G401 (cell line): ENCODE measurements around the gene MAP4K4. TPM values are rescaled to one million over a fixed set of nuclear protein-coding genes. Genes with fewer than 3 reads are reported as not detected.

Experiments
- DNase-seq: peaks from one replicate; pipeline ENCODE4 v3.0.0-alpha.2; 2015; ENCODE audit warnings: low spot score
- in situ Hi-C: cut with HindIII; loops from 2 replicates; pipeline ENCODE4 v1.10.0; 2016; ENCODE audit warnings: low sequenced_read_pairs, mixed read lengths
- total RNA-seq: library from RNA; depleted of rRNA; stranded (reverse); fragments of >200 nt; shearing (Covaris generic); gene quantifications from 2 replicates; pipeline ENCODE4 v1.2.3, GENCODE V29; 2014

The MAP4K4 gene
- total RNA-seq, 1 experiment from 2014 or later: 70.8 TPM

DNA sequence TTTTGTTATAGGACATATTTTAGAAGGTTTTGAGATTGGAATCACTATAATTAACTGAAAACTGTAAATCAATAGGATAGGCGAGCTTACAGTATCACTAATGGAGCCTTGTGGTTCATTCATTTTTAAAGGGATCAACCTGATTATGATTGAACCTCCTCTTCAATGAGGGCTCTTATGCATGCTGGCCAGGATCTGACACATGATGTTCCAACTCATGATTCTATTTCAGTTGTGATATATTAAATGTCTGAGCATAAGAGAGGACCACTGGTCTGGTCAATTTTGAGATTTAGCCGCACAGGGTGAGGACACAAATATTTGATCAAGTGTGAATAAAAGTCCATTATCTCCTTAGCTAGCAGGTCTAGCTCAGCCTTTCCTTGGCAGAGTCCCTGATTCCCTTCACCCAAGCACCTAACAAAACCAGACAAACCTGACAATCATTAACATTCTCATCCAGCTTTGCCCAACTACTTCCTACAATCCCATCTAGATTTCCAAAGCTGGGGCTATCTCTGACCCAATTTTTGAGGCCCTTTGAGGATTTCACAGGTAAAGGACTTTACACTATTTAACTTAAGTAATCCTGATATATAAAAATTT lies 6.9 kb upstream of the MAP4K4 start:
- in situ Hi-C loops: no loop called here

DNA sequence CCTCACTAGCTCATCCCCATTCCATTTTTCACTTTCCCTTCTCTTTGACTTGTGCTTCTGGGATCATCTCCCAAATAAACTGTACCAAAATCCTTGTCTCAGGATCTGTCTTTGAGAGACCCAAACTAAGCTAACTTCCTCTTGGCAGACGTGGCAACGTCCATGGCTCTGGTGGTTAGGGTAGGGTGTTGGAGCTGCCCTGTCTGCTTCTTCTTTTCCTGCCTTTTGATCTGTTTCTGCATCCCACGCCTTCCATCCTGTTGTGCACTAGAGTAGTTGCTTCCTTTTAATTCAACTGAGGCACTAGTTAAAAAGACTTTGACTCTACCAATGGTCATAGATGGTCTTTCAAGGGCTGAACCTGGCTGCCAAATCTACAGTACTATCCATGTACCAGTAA lies 5.5 kb upstream of the MAP4K4 start:
- in situ Hi-C loops: no loop called here
- DNase-seq: no peak

More for the DNA sequence above, 6.9 kb upstream of the MAP4K4 start:
- DNase-seq: no peak

DNA sequence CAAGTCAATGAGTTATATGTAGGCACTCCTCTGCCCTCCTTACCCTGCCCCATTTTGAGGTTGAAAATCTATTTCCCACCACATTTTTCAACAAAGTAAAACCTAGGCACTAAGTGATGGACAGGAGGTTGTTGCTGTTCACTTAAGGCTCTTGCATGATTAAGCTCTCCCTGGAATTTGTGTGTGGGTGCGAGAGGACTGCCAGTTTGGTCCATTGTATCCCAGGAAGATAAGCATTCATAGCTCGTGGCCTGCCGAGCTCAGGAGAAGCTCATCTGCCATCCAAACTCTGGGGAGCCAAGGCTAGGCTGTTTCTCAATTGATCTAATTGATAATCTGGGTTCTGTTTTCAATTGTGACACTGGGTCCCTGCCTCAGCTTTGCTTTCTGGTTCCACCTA lies 4.7 kb upstream of the MAP4K4 start:
- in situ Hi-C loops: no loop called here
- DNase-seq: no peak

DNA sequence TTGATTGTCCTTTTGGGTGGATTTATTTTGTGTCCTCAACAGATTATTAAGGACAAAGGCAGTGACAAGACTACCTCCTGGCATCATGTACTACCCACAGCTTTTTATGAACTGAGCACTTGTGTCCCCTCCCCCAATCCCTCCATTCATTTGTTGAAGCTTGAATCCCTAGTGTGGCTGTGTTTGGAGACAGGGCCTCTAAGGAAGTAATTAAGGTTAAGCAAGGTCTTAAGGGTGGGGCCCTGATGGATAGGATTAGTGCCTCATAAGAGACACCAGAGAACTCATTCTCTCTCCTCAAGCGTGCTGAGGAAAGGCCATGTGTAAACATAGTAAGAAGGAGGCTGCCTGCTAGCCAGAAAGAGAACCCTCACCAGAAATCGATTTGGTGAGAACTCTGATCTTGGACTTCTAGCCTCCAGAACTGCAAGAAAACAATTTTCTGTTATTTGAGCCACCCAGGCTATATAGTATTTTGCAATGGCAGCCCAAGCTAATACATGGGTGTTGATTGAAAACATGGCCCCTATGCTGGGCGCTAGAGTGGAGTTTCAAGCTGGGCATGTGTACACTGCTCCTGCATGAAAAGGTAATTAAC lies 3.4 kb upstream of the MAP4K4 start:
- in situ Hi-C loops: no loop called here
- no peak for DNase-seq

DNA sequence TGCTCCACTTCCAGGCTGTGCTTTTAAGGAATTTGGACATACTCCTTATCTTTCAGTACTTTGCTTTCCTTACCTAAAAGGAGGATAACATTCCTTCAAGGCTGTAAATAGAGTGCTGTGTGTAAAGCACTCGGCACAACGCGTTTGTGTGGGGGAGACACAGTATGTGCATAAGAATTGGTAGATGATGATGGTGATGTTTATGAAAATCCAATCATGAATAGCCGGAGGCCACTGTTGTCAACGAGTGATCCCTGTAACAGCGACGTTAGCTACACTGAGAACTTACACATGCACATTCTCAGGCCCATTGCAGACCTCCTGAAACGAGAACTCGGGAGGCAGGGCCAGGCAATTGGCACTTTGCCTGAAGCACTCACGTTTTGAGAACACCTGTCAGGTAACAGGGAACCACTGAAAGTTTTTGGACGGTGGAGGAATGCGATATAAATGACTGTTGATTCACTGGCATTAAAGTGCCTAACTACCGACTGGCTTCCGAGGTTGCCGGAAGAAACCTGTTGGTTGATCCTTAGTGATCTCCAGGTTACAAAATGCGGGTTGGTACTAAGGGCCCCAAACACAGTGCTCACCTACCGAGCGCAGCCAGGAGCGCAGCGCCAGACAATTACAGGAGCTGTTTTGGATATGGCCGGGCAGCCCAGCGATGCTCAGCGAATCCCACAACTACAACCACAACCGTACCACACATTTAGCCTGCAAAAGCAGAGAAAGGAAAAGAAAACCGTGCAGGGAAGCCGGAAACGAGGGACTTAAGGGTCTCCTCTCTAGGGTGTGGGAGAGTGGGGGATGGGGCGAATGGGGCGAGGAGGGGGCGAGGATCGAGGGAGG lies 1.0 kb upstream of the MAP4K4 start:
- in situ Hi-C loops: no loop called here
- DNase-seq: peak; percentile 63

DNA sequence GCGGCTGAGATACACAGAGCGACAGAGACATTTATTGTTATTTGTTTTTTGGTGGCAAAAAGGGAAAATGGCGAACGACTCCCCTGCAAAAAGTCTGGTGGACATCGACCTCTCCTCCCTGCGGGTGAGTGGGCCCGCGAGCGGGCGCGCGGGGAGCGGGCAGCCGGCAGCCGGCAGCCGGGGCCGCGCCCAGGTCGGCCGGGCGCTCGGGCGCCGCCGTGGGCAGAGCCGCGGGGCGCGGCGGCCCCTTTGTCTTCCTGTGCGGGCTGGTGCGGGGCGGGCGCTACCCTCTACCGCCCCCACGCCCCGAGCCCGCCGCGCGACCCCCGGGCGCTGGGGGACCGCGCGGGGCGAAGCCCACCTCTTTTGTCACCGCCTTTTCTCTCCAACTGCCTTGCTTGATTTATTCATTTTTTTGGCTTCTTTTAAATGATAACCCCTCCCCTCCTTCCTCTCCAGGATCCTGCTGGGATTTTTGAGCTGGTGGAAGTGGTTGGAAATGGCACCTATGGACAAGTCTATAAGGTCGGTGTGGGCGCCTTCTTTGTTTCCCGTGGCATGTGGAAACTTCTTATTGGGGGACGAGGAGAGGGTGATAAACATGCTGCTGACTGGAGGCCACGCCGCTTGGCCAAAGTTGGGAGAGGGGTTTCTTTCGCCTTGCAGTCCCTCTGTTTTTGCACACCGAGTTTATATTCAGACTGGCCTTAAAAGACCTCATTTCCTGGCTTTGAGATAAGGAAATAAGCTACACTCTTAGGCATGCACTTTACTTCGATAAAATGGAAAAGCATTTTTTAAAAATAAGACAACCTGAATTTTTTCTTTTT lies 722 bp downstream of the MAP4K4 start:
- DNase-seq: peak; percentile 34
- in situ Hi-C loops: no loop called here

DNA sequence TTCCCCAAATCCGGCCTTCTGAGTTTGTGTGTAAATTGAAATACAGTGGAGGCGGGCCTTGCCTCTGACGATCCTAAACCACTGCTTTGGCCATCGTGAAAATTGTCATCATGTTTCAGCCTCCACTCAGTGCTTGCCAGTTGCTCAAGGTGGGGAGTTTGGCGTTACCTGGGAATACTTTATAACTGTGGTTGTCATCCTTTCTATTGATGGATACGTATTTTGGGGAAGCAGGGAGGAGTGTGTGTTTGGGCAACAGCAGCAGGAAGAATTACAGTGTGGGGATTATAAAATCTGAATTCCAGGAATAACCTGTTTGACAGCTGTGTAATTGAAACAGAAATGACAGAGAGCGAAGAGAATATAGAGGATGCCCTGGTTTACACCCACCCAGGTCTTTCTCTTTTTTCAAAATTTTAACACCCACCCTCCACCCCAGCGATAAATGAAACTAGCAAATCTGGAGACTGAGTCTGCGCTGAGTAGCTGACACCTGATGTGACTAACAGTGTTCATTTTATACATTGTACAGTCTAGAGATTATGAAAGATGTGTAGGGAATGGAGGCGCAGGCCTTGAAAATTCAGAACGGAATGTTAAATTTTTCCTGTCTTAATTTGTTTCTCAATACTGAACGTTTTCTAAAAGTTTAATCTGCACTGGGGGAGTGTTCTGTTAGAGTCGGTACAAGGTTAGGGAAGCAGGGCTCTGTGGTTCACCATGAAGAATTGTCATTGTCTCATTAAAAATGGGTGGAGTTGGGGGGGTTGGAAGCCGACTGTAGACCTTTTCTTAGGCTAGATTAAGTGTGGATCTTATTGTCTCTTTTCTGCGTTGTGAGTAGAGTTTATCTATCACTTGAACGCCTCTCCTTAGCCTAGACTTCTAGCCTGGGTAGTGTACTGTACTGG lies 1.6 kb downstream of the MAP4K4 start:
- in situ Hi-C loops: no loop called here

DNA sequence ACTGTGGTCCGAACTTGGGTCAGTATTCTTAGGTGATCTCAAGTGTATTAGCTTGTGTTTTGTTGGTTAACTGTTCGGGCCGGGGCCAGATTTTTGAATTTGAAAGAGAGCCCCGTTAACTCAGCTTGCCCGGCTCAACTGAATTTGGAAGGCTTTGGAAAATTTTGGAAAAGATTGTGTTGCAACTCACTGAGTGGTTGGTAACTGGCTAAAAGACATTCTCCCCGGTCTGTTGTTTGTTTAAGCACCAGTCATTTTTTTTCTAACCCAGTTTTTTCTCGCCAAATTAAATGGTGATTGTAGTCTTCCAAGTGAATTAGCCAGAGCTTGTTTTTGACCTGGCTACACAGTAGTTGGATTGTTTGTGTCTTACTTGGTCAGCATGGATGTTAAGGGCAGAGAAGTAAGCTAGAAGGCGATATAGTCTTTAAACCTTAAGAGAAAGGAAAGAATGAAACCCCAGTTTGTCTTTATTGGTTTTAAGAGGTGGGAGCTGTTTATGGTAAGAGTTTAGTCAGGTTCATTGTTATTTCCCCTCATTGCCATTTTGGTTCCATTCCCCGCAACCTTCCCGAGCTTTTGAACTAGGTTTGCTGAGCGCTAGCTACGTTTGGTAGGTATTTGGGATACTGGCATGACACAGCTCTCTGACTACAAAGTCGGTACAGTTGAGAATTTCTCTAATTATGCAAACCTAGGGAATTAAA lies 2.4 kb downstream of the MAP4K4 start:
- in situ Hi-C loops: no loop called here
- DNase-seq: peak; percentile 45

More for the DNA sequence above, 1.6 kb downstream of the MAP4K4 start:
- peak; percentile 53 for DNase-seq

DNA sequence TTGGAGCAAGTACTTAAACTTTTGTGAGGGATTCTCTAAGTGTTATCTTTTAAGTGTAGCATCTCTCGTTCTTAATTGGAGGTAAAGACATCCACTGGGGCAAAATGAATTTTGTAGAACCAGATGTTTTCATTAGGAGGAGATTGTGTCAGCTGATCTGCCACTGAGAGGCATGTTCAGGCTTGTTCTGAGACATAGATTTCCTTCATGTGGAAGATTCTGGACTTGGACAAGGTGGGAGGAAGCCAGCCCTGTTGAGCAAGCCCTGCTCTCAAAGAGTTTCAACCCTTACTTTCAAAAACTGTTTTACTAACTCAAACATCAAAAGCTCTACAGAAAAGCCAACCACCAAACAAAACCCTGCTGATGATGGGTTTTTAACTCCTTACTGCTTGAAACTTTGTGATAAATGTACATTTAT lies 6.5 kb downstream of the MAP4K4 start:
- in situ Hi-C loops: no loop called here
- no peak for DNase-seq

DNA sequence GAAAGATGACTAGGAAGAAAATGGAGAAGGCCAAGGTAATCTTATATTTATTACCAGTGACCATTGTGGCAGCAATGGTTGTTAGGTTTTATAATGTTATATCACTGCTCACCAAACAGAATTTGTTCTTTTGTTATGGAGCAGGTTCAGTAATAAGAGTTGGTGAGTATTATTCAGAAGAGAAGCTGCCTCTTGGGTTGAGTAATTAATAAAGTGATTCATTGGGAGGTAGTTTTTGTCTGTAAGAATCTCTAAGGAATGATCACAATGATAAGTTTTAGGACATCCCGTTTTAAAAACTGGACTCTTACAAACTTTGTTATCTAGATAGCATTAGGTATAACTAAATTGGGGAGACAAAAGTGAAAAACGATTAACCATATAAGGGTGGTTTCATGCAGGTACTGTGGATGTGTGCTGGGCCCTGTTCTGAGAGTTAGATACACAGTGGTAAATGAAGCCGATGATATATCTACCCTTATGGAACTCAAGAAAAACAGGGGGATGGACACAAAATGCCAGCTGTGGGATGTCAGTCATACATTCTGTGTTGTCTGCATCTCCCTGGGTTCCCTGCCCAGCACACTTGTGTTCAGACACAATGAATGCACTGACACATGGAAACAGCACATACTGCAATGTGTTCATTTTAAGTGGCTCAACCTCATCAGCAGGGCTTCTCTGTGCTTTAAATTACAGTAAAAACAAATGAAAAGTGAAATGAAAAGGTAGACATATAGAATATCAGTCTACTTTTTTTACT lies 7.5 kb downstream of the MAP4K4 start:
- no peak for DNase-seq
- in situ Hi-C loops: no loop called here

DNA sequence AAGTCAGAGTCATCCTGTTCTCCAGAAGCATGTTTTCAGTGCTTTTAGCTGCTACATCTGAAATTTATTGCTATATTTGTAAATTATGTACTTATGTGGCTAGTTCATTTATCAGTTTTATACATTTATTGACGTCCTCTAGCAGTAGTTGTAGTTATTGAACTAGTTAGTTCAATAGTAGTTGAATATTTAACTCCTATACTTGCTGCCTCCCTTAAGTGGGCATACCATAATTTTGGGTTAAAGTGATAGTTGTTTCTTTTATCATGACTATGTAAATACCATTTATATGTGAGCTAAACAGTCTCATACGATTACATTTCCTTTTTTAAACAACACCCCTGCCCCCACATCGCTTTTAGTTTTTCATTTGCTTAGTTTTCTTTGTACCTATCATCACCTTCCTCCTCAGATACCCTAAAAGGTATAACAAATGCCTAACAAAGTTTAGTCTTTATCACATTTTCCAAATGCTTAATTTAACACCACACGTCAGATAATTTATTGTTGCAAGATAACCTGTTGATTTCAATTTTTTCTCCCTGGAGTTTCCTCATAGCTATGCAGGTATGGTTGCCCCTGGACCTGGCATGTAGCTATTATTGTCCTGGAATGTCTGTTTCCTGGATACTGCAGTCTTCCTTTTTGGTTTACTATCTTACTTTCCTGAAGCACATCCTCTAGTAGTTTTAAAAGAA lies 8.8 kb downstream of the MAP4K4 start:
- in situ Hi-C loops: no loop called here
- DNase-seq: no peak

DNA sequence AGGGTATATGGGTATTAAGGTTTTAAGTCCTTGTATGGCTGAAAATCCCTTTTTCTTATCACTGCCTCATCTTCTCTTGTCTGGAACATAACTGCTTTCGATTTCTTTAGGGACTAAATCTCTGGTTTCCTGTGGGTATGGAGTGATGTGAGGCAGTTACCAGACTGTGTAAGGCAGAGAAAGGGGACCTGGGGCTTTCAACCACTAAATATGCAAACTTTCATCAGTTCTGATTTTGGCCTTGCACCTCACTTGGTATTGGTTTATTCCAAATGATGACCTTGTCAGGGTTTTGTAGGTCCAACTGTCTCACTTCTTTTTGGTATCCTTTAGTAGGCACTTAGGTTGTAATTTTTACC lies 9.3 kb downstream of the MAP4K4 start:
- DNase-seq: no peak
- in situ Hi-C loops: no loop called here

DNA sequence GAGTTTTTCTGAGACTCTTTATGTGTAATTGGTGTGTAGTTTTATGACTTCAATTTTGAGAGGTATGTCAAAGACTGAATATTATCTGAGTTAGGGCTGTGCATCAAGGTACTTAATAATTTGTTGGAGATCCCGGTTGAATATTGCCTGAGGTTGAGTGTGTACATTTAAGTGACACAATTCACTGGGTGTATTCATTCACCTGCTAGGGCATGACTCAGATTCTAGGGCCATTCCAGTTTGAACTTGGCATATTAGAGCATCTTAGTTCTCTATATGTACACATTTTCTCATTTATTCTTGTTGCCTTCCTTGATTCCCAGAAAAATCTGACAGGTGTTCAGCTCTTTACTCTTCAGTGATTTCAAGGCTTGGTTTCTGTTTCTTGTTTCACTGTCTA lies 12.5 kb downstream of the MAP4K4 start:
- in situ Hi-C loops: no loop called here
- DNase-seq: no peak

DNA sequence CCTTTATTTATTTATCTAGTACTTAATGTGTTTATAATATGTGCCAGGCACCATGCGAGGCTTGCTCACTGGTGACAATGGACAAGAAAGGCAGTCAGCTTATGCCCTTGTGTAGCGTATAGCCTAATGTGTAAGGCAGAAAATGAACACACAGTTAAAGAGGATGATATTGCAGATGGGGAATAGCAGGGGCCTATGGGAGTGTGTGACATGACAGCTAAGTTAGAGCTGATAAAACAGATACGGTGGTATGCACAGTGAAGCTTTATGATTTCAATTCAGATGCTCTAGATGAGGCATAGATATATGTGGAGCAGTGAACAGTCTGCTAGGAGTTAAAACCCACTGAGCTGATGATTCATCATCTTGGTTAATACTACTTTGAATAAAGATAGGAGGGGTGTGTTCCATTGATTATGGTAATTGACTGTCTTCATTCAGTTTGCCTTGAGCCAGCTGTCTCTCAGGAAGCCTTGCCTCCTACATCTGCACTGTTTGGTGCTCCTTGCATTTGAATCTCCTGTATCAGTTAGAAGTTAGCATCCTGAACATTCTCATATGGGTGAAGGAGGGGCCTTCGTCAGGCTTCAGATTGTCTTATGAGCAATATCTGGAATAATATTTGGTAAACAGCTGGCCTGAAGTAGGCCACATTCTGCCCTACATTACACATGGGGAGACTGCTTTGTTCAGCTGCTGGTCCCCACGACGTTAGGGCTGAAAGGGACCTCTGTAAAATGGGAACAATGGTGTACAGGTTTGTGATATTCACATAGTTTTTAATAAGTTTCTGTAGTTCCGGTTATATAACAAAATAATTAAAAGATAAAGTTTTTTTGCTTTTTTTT lies 13.2 kb downstream of the MAP4K4 start:
- in situ Hi-C loops: no loop called here
- no peak for DNase-seq

DNA sequence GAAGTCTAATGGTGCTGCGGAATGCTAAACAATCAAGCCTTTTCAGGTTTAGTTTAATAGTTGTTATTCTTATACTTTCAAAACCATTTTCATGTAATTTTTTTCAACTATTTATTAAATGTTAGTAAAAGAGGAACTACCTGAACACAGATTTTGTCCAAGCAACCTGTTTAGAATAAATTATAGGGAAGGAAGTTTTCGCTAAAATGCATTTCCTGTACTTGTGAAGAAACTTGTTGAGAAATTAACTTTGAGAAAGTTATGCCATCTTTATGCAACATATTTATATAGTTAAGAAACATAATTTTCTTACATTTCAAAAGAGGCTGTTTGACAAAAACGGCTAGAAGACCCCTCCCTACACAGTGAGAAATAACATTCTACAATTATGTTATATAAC lies 16.6 kb downstream of the MAP4K4 start:
- in situ Hi-C loops: no loop called here
- DNase-seq: no peak
